ENCODE results near the gene MRPL4. TPM values are rescaled to one million over a fixed set of nuclear protein-coding genes. Genes with fewer than 3 reads are reported as not detected.

The MRPL4 gene
- total RNA-seq, 1 experiment from 2014 or later, result 99.3 TPM

GRCh38 chr19:10206226-10206885 is 45.7 kb upstream of the MRPL4 start:
- H3K4me3 Mint-ChIP-seq, result peak overlapping the region in 1 of 2 experiments; percentile 15; a peak in 1 of 5 replicates

More at GRCh38 chr19:10206226-10206885, 45.7 kb upstream of the MRPL4 start:
- no peaks in the 10 kb centered on the region; a peak in 1 of 7 replicates for H3K36me3 Mint-ChIP-seq (ENCODE audit: insufficient read depth in 1 of 3, low read depth in 3 of 3)
- H3K27ac ChIP-seq (ENCODE audit: insufficient read length, low read depth, low read length), result no peak overlapping the region
- H3K23ac ChIP-seq (ENCODE audit: insufficient read length, low read depth, low read length), result no peak overlapping the region
- H2BK5ac ChIP-seq (ENCODE audit: insufficient read length, low read length), result no peak overlapping the region
- no peaks in the 10 kb centered on the region for H3K79me1 ChIP-seq (ENCODE audit: insufficient read depth, low read depth, low read length, poor library complexity, severe bottlenecking)
- peak overlapping the region in 1 of 3 experiments; percentile 20; a peak in 2 of 7 replicates for H3K27ac Mint-ChIP-seq
- no peak overlapping the region for H2BK12ac ChIP-seq (ENCODE audit: insufficient read length, low read depth, low read length)
- H2AFZ ChIP-seq (ENCODE audit: low read length), result no peak overlapping the region
- H3K9me3 ChIP-seq (ENCODE audit: control insufficient read depth, low read depth, low read length), result no peaks in the 10 kb centered on the region
- H3K56ac ChIP-seq (ENCODE audit: insufficient read length, low read depth, low read length), result no peak overlapping the region
- no peak overlapping the region for H2BK120ac ChIP-seq (ENCODE audit: low read depth, low read length, poor library complexity, severe bottlenecking)
- no peaks in the 10 kb centered on the region for H4K20me1 ChIP-seq (ENCODE audit: control insufficient read depth, insufficient read depth, insufficient read length)
- peaks cover 7% of the 10 kb centered on the region; the same call in 1 of the 2 replicates for H3K27me3 Mint-ChIP-seq (ENCODE audit: low read depth)
- no peaks in the 10 kb centered on the region for H3K79me2 ChIP-seq (ENCODE audit: insufficient read depth, low read length)
- no peak overlapping the region for H2BK15ac ChIP-seq (ENCODE audit: low read depth, low read length)
- no peak overlapping the region for H3T11ph ChIP-seq (ENCODE audit: low read length)
- DNase-seq, result no peak
- H4K5ac ChIP-seq (ENCODE audit: insufficient read length, low read depth, low read length), result no peak overlapping the region
- no peak overlapping the region for H3K14ac ChIP-seq (ENCODE audit: insufficient read depth, low read length)
- H2BK20ac ChIP-seq (ENCODE audit: low read depth, low read length, poor library complexity, severe bottlenecking), result no peak overlapping the region
- no peaks in the 10 kb centered on the region for H3K27me3 ChIP-seq (ENCODE audit: insufficient read depth, low read length)
- H3K23me2 ChIP-seq (ENCODE audit: insufficient read length, low read depth, low read length, poor library complexity, severe bottlenecking), result no peaks in the 10 kb centered on the region
- H3K9me3 Mint-ChIP-seq, result peaks cover 6 to 8% of the 10 kb centered on the region in 2 experiments; a peak in 2 of 5 replicates
- H3K18ac ChIP-seq (ENCODE audit: insufficient read length, low read depth, low read length), result no peak overlapping the region
- no peak overlapping the region for H2AK5ac ChIP-seq (ENCODE audit: insufficient read length, low read length)
- peak overlapping the region; percentile 42 for H4K91ac ChIP-seq (ENCODE audit: insufficient read length, low read depth, low read length)
- no peak overlapping the region for H3K4me2 ChIP-seq (ENCODE audit: insufficient read depth, insufficient read length, low read length)
- H3K4me1 Mint-ChIP-seq, result peaks cover 14% of the 10 kb centered on the region in 2 experiments
- no peak overlapping the region for H3K4ac ChIP-seq (ENCODE audit: low read depth, low read length)
- 0 out of 2 replicates have a peak, but pooled peaks cover 2% of the 10 kb centered on the region for H3K4me1 ChIP-seq (ENCODE audit: insufficient read depth, low read length)
- WGBS (ENCODE audit: extremely low coverage, insufficient read length, low lambda C conversion rate), result no CpG with 5 or more reads among the region's 10 CpGs
- TF ChIP-seq, protein P1, sequence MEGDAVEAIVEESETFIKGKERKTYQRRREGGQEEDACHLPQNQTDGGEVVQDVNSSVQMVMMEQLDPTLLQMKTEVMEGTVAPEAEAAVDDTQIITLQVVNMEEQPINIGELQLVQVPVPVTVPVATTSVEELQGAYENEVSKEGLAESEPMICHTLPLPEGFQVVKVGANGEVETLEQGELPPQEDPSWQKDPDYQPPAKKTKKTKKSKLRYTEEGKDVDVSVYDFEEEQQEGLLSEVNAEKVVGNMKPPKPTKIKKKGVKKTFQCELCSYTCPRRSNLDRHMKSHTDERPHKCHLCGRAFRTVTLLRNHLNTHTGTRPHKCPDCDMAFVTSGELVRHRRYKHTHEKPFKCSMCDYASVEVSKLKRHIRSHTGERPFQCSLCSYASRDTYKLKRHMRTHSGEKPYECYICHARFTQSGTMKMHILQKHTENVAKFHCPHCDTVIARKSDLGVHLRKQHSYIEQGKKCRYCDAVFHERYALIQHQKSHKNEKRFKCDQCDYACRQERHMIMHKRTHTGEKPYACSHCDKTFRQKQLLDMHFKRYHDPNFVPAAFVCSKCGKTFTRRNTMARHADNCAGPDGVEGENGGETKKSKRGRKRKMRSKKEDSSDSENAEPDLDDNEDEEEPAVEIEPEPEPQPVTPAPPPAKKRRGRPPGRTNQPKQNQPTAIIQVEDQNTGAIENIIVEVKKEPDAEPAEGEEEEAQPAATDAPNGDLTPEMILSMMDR (conservative IDR thresholded peaks at IDR 0.05), result no peak
- no peak overlapping the region for H4K8ac ChIP-seq (replicated peaks; ENCODE audit: insufficient read length, low read depth, low read length)
- no peak overlapping the region for H3K9ac ChIP-seq (ENCODE audit: extremely low read depth, insufficient read length, low read length)

Measured in H9 (cell line).